Tibial nerve (tissue), 4 donors: ENCODE data around the gene ZBTB39.
A peak's percentile ranks its signal among the peaks of the same experiment; 100 is the strongest.

Source experiments
- CTCF ChIP-seq, 5 experiments: fragments of 200-600 bp in 3 of 5; fragments of 450-650 bp in 2 of 5; sonication (generic) in 3 of 5; IDR thresholded peaks; one replicate each; pipeline ENCODE4 v1.5.1; 2016 to 2019; ENCODE audit warnings: antibody characterized with exemption in 5 of 5, mild to moderate bottlenecking in 3 of 5, moderate library complexity in 2 of 5
- EP300 ChIP-seq, 2 donors: sonication (generic); formaldehyde crosslinking; IDR thresholded peaks; one replicate each; pipeline ENCODE4 v1.6.1; 2017; ENCODE audit warnings: antibody characterized with exemption in 2 of 2, mild to moderate bottlenecking in 1 of 2

GRCh38 chr12:57001448-57001906 lies 4.9 kb downstream of the ZBTB39 start:
- TF ChIP-seq CTCF (IDR thresholded peaks at IDR 0.05) (peak; percentile 35 to 68 (median 50)), EP300 (IDR thresholded peaks at IDR 0.05) (no peak)
